K562 (cell line): ENCODE data around the gene TMEM129. TPM values are rescaled to one million over a fixed set of nuclear protein-coding genes. Genes with fewer than 3 reads are reported as not detected.

Source experiments
- ARID4B ChIP-seq: sonication (generic); formaldehyde crosslinking; IDR thresholded peaks from 2 replicates; pipeline ENCODE4 v1.8.0; 2022; ENCODE audit warnings: mild to moderate bottlenecking, missing genetic modification reagents
- BRCA1 ChIP-seq, 2 experiments: fragments of 450-650 bp in 1 of 2; sonication (generic) in 1 of 2; formaldehyde crosslinking in 1 of 2; IDR thresholded peaks; 2 replicates each; pipeline versions ENCODE4 v1.5.0 to v1.6.1; 2017 to 2020; ENCODE audit warnings: mild to moderate bottlenecking in 1 of 2, missing genetic modification reagents in 1 of 2
- BRD4 ChIP-seq: fragments of 200-600 bp; sonication (generic); IDR thresholded peaks from 2 replicates; pipeline ENCODE4 v1.6.1; 2017; ENCODE audit warnings: inconsistent platforms
- CCAR2 ChIP-seq: fragments of 200-400 bp; formaldehyde crosslinking; IDR thresholded peaks from 2 replicates; pipeline ENCODE4 v1.6.1; 2017; ENCODE audit warnings: mild to moderate bottlenecking, low read depth, low read length
- CREB3 ChIP-seq: fragments of 450-650 bp; conservative IDR thresholded peaks from 2 replicates; pipeline ENCODE4 v1.6.1; 2016; ENCODE audit warnings: missing genetic modification characterization, low read depth, mild to moderate bottlenecking, missing compliant biosample characterization, moderate library complexity
- ELF2 ChIP-seq: fragments of 250-450 bp; sonication (Bioruptor Pico); IDR thresholded peaks from 2 replicates; pipeline ENCODE4 v1.5.0; 2021; ENCODE audit warnings: mild to moderate bottlenecking
- ELF4 ChIP-seq: fragments of 450-650 bp; formaldehyde crosslinking; IDR thresholded peaks from 2 replicates; pipeline ENCODE4 v1.4.0; 2022; ENCODE audit warnings: missing genetic modification characterization
- ESRRB ChIP-seq: fragments of 250-450 bp; sonication (Bioruptor Pico); IDR thresholded peaks from 2 replicates; pipeline ENCODE4 v1.5.0; 2020; ENCODE audit warnings: mild to moderate bottlenecking, moderate library complexity, borderline replicate concordance
- MEF2A ChIP-seq: IDR thresholded peaks from 2 replicates; pipeline ENCODE4 v1.6.1; 2011; ENCODE audit warnings: low read depth, mild to moderate bottlenecking, low read length, moderate library complexity; ENCODE audit not compliant: control insufficient read depth
- MEF2D ChIP-seq: conservative IDR thresholded peaks from 2 replicates; pipeline ENCODE4 v1.6.1; 2016; ENCODE audit warnings: low read depth, missing genetic modification characterization, missing compliant biosample characterization
- MXD1 ChIP-seq: fragments of 250-450 bp; sonication (Bioruptor Pico); IDR thresholded peaks from 2 replicates; pipeline ENCODE4 v1.8.0; 2021; ENCODE audit warnings: borderline replicate concordance, mild to moderate bottlenecking, moderate library complexity; ENCODE audit not compliant: poor library complexity, severe bottlenecking
- NFATC3 ChIP-seq: fragments of 450-650 bp; IDR thresholded peaks from 2 replicates; pipeline ENCODE4 v1.6.1; 2017; ENCODE audit warnings: mild to moderate bottlenecking
- NFE2L1 ChIP-seq: fragments of 450-650 bp; IDR thresholded peaks from 2 replicates; pipeline ENCODE4 v1.6.1; 2016; ENCODE audit warnings: missing genetic modification characterization, low read depth, mild to moderate bottlenecking, missing compliant biosample characterization, moderate library complexity, borderline replicate concordance
- NR2C1 ChIP-seq, 2 experiments: fragments of 450-650 bp; IDR thresholded peaks; 2 replicates each; pipeline ENCODE4 v1.6.1; 2017; ENCODE audit warnings: mild to moderate bottlenecking in 2 of 2, antibody characterized with exemption in 1 of 2, inconsistent platforms in 1 of 2, missing compliant biosample characterization in 1 of 2, missing genetic modification characterization in 1 of 2
- PCBP2 ChIP-seq: fragments of 200-400 bp; formaldehyde crosslinking; IDR thresholded peaks from 2 replicates; pipeline ENCODE4 v1.6.1; 2018; ENCODE audit warnings: low read length, low read depth, mild to moderate bottlenecking, moderate library complexity; ENCODE audit not compliant: poor library complexity, severe bottlenecking
- RFX7 ChIP-seq: fragments of 250-450 bp; sonication (Bioruptor Pico); IDR thresholded peaks from 2 replicates; pipeline ENCODE4 v1.5.1; 2021; ENCODE audit warnings: mild to moderate bottlenecking
- RNF219 ChIP-seq: fragments of 250-450 bp; sonication (Bioruptor Pico); IDR thresholded peaks from 2 replicates; pipeline ENCODE4 v1.5.0; 2022; ENCODE audit warnings: mild to moderate bottlenecking
- U2AF1 ChIP-seq: fragments of 200-400 bp; formaldehyde crosslinking; optimal IDR thresholded peaks from 2 replicates; pipeline ENCODE3; 2017; ENCODE audit warnings: mild to moderate bottlenecking, low read depth, low read length, moderate library complexity
- WHSC1 ChIP-seq: IDR thresholded peaks from one replicate; pipeline ENCODE4 v1.6.1; 2012; ENCODE audit warnings: low read length, control low read depth, inconsistent platforms
- ZKSCAN8 ChIP-seq: fragments of 200-800 bp; sonication (Bioruptor generic); IDR thresholded peaks from 2 replicates; pipeline ENCODE4 v1.6.1; 2016; ENCODE audit warnings: missing genetic modification characterization, missing compliant biosample characterization
- ZNF785 ChIP-seq: fragments of 250-450 bp; sonication (Bioruptor Pico); IDR thresholded peaks from 2 replicates; pipeline ENCODE4 v1.4.0; 2020; ENCODE audit warnings: mild to moderate bottlenecking
- ZNF830 ChIP-seq: fragments of 250-450 bp; sonication (Bioruptor Pico); IDR thresholded peaks from 2 replicates; pipeline ENCODE4 v1.5.0; 2021; ENCODE audit warnings: mild to moderate bottlenecking
- polyA plus RNA-seq, 8 experiments: library from polyadenylated mRNA; depleted of rRNA in 4 of 8; stranded (reverse) in 5 of 8; unstranded in 3 of 8; fragments of >200 nt; fragmentation: Nextera tagmentation in 2 of 8; fragmentation: Illumina TruSeq in 1 of 8; extraction: Ambion mirVana in 2 of 8; extraction: Trizol in 1 of 8; gene quantifications; 2 replicates each; pipeline versions ENCODE4 v1.2.1 to v1.2.3, GENCODE V29; 2011 to 2014; ENCODE audit warnings: inconsistent platforms in 1 of 8, missing spikeins in 1 of 8
- total RNA-seq, 7 experiments: library from RNA; depleted of rRNA in 6 of 7; stranded (reverse); fragments of >200 nt in 6 of 7; fragmentation: Illumina TruSeq in 2 of 7; extraction: Trizol in 2 of 7; gene quantifications; 2 replicates each; pipeline versions ENCODE4 v1.2.1 to v1.2.3, GENCODE V29; 2011 to 2021; ENCODE audit warnings: low replicate concordance in 1 of 7

Gene TMEM129
- total and polyA plus RNA-seq, 9 of the 15 experiments (the other 6 are each of a cell fraction or from before 2014, with no cell fraction given): 0.34 to 47.2 (median 18.8) TPM

- TF ChIP-seq MXD1 (CRISPR knock-in tag) (no peak), ELF2 (CRISPR knock-in tag) (no peak), ZKSCAN8 (CRISPR knock-in tag) (no peak), WHSC1 (no peak), ESRRB (CRISPR knock-in tag) (no peak), BRD4 (no peak), RNF219 (no peak), CREB3 (no peak), ZNF830 (CRISPR knock-in tag) (no peak), PCBP2 (no peak), CCAR2 (no peak), ARID4B (CRISPR knock-in tag) (peak; percentile 57; the same call in 1 of the 2 replicates), U2AF1 (no peak), ELF4 (CRISPR knock-in tag) (no peak), NFE2L1 (tag) (no peak), MEF2D (tag) (no peak), ZNF785 (CRISPR knock-in tag) (no peak), MEF2A (no peak), BRCA1 (IDR thresholded peaks at IDR 0.05) (no peak), BRCA1 (CRISPR knock-in tag; IDR thresholded peaks at IDR 0.05) (no peak), RFX7 (CRISPR knock-in tag) (no peak), NR2C1 (IDR thresholded peaks at IDR 0.05) (no peak), NR2C1 (tag; IDR thresholded peaks at IDR 0.05) (no peak), NFATC3 (no peak)
These were observed 25.2 kb upstream of the TMEM129 start (continued) for GRCh38 chr4:1746265-1746691.
